Inflammatory macrophage (primary cell): ENCODE measurements around the gene GPR162.
A peak's percentile ranks its signal among the peaks of the same experiment; 100 is the strongest.

Experiments used
- DNase-seq, 2 donors: peaks; one replicate each; pipeline ENCODE4 v3.0.0-alpha.2; 2020 to 2022

GPR162 gene

GRCh38 chr12:6839482-6840201 is 18.0 kb downstream of the GPR162 start:
- no peak for DNase-seq

- DNase-seq, result no peak
Observed at GRCh38 chr12:6840330-6840729, 18.7 kb downstream of the GPR162 start.

- DNase-seq, result no peak
Observed at GRCh38 chr12:6840761-6841515, 19.3 kb downstream of the GPR162 start, which contains the start of gene GNB3. Gene GNB3 (plus strand): TSS chr12:6840925. CDS start chr12:6841288, 363 bp downstream.

GRCh38 chr12:6842075-6842474 is 20.5 kb downstream of the GPR162 start:
- DNase-seq, result no peak

- no peak for DNase-seq
Observed at GRCh38 chr12:6843118-6843902, 21.7 kb downstream of the GPR162 start.

- no peak for DNase-seq
Observed at GRCh38 chr12:6845395-6845794, 23.8 kb downstream of the GPR162 start.

- DNase-seq, result peak in 1 of 2 donors; percentile 37
Observed at GRCh38 chr12:6846316-6846869, 24.8 kb downstream of the GPR162 start.

- DNase-seq, result no peak
Observed at GRCh38 chr12:6847676-6848075, 26.1 kb downstream of the GPR162 start.

GRCh38 chr12:6849427-6849826 is 27.8 kb downstream of the GPR162 start:
- DNase-seq, result no peak

GRCh38 chr12:6849976-6850560 is 28.4 kb downstream of the GPR162 start:
- no peak for DNase-seq

- DNase-seq, result no peak
Observed at GRCh38 chr12:6850796-6851152, 29.2 kb downstream of the GPR162 start.

GRCh38 chr12:6851153-6851920 is 29.7 kb downstream of the GPR162 start, which contains the start of gene CDCA3:
Gene CDCA3 (minus strand): TSS chr12:6851286. CDS start chr12:6850952, 334 bp downstream.
- DNase-seq, result peak; percentile 98 to 99

- DNase-seq, result peak; percentile 100
Observed at GRCh38 chr12:6851921-6852650, 30.5 kb downstream of the GPR162 start, which contains the start of gene USP5. Gene USP5 (plus strand): TSS chr12:6852150. CDS start chr12:6852180, 30 bp downstream.

GRCh38 chr12:6852651-6853354 is 31.2 kb downstream of the GPR162 start:
- no peak for DNase-seq

- no peak for DNase-seq
Observed at GRCh38 chr12:6853626-6854025, 32.0 kb downstream of the GPR162 start.

GRCh38 chr12:6854036-6854435 is 32.4 kb downstream of the GPR162 start:
- DNase-seq, result no peak

GRCh38 chr12:6855322-6855721 is 33.7 kb downstream of the GPR162 start:
- DNase-seq, result no peak

- no peak for DNase-seq
Observed at GRCh38 chr12:6858799-6859198, 37.2 kb downstream of the GPR162 start.

GRCh38 chr12:6860116-6860515 is 38.5 kb downstream of the GPR162 start:
- DNase-seq, result no peak

- no peak for DNase-seq
Observed at GRCh38 chr12:6860942-6861341, 39.3 kb downstream of the GPR162 start.
